ENCODE measurements around the gene SNAPC3. TPM values are rescaled to one million over a fixed set of nuclear protein-coding genes. Genes with fewer than 3 reads are reported as not detected.

Gene SNAPC3
- total RNA-seq, 1 donor from 2014 or later: 31.3 TPM

DNA sequence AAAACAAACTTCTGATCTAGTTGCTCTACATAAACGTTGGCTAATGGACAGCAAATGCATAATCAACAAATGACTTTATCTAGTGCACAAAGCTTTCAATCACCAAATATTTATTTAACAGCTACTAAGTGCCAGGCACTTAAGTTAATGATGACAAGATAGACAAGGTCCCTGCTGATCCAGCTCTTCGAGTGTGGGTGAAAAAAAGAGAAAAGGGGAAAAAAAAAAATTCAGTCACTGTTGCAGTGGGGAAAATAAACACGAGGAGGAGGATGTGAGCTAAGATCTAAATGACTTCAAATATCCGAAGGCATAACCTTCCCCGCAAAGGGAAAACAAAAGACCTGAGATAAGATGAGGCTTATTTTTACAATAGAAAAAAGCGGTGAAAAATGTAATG lies 78.5 kb downstream of the SNAPC3 start:
- Histone ChIP-seq H3K4me3 (no peak overlapping the region), H3K27ac (no peak overlapping the region), H3K4me1 (no peaks in the 10 kb centered on the region), H3K27me3 (no peaks in the 10 kb centered on the region), H3K36me3 (peaks cover 27% of the 10 kb centered on the region), H3K9me3 (no peaks in the 10 kb centered on the region)
- DNase-seq: no peak
- intact Hi-C loops (cut with DNase I): no loop called here
- TF ChIP-seq, protein P1, sequence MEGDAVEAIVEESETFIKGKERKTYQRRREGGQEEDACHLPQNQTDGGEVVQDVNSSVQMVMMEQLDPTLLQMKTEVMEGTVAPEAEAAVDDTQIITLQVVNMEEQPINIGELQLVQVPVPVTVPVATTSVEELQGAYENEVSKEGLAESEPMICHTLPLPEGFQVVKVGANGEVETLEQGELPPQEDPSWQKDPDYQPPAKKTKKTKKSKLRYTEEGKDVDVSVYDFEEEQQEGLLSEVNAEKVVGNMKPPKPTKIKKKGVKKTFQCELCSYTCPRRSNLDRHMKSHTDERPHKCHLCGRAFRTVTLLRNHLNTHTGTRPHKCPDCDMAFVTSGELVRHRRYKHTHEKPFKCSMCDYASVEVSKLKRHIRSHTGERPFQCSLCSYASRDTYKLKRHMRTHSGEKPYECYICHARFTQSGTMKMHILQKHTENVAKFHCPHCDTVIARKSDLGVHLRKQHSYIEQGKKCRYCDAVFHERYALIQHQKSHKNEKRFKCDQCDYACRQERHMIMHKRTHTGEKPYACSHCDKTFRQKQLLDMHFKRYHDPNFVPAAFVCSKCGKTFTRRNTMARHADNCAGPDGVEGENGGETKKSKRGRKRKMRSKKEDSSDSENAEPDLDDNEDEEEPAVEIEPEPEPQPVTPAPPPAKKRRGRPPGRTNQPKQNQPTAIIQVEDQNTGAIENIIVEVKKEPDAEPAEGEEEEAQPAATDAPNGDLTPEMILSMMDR (IDR thresholded peaks at IDR 0.05): peak; percentile 8
- ATAC-seq: no peak

DNA sequence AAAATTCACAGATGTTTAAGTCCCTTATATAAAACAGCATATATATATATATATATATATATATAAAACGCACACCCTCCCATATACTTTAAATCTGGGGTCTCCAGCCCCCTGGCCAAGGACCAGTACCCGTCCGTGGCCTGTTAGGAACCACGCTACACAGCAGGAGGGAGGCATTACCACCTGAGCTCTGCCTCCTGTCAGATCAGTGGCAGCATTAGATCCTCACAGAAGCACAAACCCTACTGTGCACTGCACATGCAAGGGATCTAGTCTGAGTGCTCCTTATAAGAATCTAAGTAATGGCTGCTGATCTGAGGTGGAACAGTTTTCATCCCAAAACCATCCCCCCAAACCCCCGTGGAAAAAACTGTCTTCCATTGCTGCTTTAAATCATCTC lies 79.1 kb downstream of the SNAPC3 start:
- DNase-seq: no peak
- no peak for ATAC-seq
- H3K4me3 ChIP-seq: no peak overlapping the region
- intact Hi-C loops (cut with DNase I): no loop called here
- TF ChIP-seq, protein P1 (IDR thresholded peaks at IDR 0.05): no peak
- no peaks in the 10 kb centered on the region for H3K27me3 ChIP-seq
- peaks cover 33% of the 10 kb centered on the region for H3K36me3 ChIP-seq
- no peak overlapping the region for H3K27ac ChIP-seq
- no peaks in the 10 kb centered on the region for H3K4me1 ChIP-seq
- H3K9me3 ChIP-seq: no peaks in the 10 kb centered on the region

DNA sequence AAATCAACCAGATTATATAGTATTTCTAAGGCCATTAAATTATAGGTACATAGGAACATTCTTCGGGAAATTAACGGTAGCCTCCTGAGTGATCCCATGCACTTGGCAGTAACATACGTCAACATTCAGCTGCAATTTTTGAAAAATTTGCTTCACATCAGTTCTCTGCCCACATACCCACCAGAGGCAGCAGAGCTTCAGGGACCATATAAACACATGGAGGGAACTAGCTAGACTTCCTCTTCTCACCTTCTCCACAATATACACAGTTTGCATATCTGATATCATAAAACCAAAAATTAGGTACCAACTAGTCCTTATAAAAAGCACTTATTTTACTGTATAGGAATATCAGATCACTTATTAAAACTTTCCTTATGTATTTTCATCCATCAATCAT lies 83.2 kb downstream of the SNAPC3 start:
- intact Hi-C loops (cut with DNase I): no loop called here
- Histone ChIP-seq H3K36me3 (peaks cover 39% of the 10 kb centered on the region), H3K27me3 (no peaks in the 10 kb centered on the region), H3K4me1 (peaks cover 18% of the 10 kb centered on the region), H3K4me3 (no peak overlapping the region), H3K9me3 (no peaks in the 10 kb centered on the region), H3K27ac (no peak overlapping the region)
- ATAC-seq: no peak
- TF ChIP-seq, protein P1 (IDR thresholded peaks at IDR 0.05): no peak
- DNase-seq: no peak

DNA sequence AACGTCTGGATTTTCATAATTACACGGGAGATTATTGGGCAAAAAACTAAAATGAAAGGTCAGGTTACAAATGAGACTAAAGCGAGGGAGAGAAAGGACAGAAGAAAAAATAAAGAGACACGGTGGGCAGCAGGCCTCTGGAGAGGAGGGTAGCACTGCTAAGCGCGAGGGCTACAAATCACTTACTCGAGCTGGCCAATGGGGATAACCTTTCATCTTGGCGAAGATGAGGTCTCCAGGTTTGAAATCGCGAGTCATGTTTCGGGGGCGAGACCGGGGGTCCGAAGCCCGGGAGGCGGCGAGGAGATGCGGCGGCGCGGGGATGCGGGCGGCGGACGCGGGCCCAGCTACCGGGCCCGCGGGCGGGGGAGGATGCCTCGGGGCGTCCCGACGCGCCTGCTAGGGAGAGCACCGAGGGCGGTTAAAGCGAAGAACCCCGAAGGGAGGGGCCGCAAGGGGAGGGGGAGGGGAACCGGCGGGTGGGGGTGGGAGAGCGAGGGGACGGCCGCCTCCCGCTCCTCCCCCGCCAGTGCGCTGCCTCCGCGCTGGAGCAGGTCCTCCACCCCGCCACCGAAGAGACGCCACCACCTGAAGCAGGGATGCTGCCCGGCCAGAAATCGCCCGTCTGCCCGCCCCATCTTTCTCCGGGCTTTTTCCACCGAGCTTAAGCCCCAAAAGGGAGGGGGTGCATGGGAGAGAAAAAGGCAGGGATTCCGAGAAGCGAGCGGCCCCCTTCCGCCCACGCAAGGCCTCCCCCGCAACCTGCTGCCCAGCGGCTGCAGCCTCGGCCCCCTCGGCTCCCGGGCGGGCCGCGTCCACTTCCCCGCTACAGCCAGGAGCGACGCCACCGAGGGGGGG lies 87.5 kb downstream of the SNAPC3 start:
- TF ChIP-seq, protein P1 (IDR thresholded peaks at IDR 0.05): no peak
- intact Hi-C loops (cut with DNase I): no loop called here
- DNase-seq: peak; percentile 70
- Histone ChIP-seq H3K27ac (peak overlapping the region; percentile 98), H3K27me3 (no peaks in the 10 kb centered on the region), H3K4me3 (peak overlapping the region; percentile 93), H3K4me1 (peaks cover 23% of the 10 kb centered on the region), H3K36me3 (peaks cover 28% of the 10 kb centered on the region), H3K9me3 (no peaks in the 10 kb centered on the region)
- ATAC-seq: peak; percentile 84

DNA sequence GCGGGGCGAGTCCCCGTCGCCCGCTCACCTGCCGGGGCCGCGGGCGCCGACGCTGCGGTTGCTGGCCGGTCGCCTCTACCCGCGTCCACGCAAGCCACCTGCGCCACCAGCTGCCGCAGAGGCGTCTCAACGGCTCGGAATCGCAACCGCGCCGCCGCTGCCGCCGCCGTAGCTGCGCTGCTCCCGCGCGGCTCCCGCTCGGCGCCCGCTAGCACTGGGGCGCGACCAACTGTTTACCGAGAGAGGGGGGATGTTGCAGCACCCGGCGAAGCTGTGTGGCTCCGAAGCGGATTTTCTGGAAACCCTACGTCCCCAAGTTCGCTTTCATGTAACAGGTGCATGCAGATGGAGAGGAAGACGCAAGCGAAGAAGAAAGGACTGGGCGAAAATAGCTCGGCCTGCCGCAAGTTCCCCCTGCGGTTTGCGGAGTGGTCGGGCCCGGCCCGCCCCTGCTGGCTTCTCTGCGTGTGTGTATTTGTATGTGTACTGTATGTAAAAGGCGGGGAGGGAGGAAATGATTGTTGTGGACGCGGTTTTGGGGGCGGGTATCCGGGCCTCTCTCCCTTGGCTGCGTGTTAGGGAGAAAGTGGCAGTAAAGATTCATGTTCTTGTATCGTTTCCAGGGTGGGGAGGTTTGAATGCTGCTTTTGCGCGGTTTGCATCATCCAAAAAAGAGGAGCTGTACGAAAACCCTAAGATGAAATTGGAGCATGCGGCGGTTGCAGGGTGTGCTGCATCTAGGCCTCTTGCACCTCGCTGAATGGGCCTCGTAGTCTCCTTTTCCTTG lies 88.3 kb downstream of the SNAPC3 start, which contains the start of gene PSIP1:
Gene PSIP1, minus strand, starts transcription at position 182 of the 787 bp plus-strand sequence. CDS start 782 bp downstream, outside the sequence.
- H3K27me3 ChIP-seq: no peaks in the 10 kb centered on the region
- peak within 1 kb of the TSS; percentile 98 for H3K27ac ChIP-seq
- TF ChIP-seq, protein P1 (IDR thresholded peaks at IDR 0.05): peak; percentile 14
- ATAC-seq (peak; percentile 95), DNase-seq (peak; percentile 88)
- peaks cover 20% of the 10 kb centered on the region for H3K36me3 ChIP-seq
- intact Hi-C loops (cut with DNase I): no loop called here
- no peaks in the 10 kb centered on the region for H3K9me3 ChIP-seq
- H3K4me3 ChIP-seq: peak within 1 kb of the TSS; percentile 93
- H3K4me1 ChIP-seq: peaks cover 23% of the 10 kb centered on the region

Other genes with a start within 250 kb of the SNAPC3 start
- 46.9 TPM for gene TTC39B, start 115.7 kb upstream of the SNAPC3 start, total RNA-seq
- 32.8 TPM for gene PSIP1, start 88.1 kb downstream of the SNAPC3 start, total RNA-seq
- 3.0 TPM for gene CCDC171, start 130.2 kb downstream of the SNAPC3 start, total RNA-seq

All from upper lobe of right lung (tissue), 1 donor.